Keratinocyte (primary cell): ENCODE measurements around the gene GSTO2. TPM values are rescaled to one million over a fixed set of nuclear protein-coding genes. Genes with fewer than 3 reads are reported as not detected.

Experiments
- DNase-seq: peaks from one replicate; pipeline ENCODE4 v3.0.0-alpha.2; 2011; ENCODE audit warnings: low read depth, missing footprints, low spot score
- FAIRE-seq: peaks from 2 replicates; lab custom pipeline; 2011; peaks lifted over from hg19 to GRCh38; lab: Jason Lieb, UNC
- H2AFZ ChIP-seq: 2 replicates; pipeline ENCODE4 v1.6.0; 2012; ENCODE audit warnings: low read length, control low read depth, inconsistent platforms; ENCODE audit not compliant: control insufficient read depth
- H3K27ac ChIP-seq: 2 replicates; pipeline ENCODE4 v1.5.1; 2011; ENCODE audit warnings: low read length; ENCODE audit not compliant: control insufficient read depth, insufficient read depth
- H3K27me3 ChIP-seq: 3 replicates; pipeline ENCODE4 v1.6.0; 2011; ENCODE audit warnings: low read length; ENCODE audit not compliant: control insufficient read depth, insufficient read depth; ENCODE audit errors: extremely low read depth
- H3K36me3 ChIP-seq, 2 experiments: 2 replicates in 1 of 2; 3 replicates in 1 of 2; pipeline ENCODE4 v1.5.1; 2011; ENCODE audit warnings: low read length in 2 of 2, mild to moderate bottlenecking in 1 of 2; ENCODE audit not compliant: control insufficient read depth in 2 of 2, insufficient read depth in 2 of 2; ENCODE audit errors: extremely low read depth in 1 of 2
- H3K4me1 ChIP-seq: 3 replicates; pipeline ENCODE4 v1.5.1; 2011; ENCODE audit warnings: low read length; ENCODE audit not compliant: control insufficient read depth, insufficient read depth; ENCODE audit errors: extremely low read depth
- H3K4me2 ChIP-seq: 3 replicates; pipeline ENCODE4 v1.6.0; 2011; ENCODE audit warnings: low read depth, low read length; ENCODE audit not compliant: control insufficient read depth, insufficient read depth; ENCODE audit errors: extremely low read depth
- H3K4me3 ChIP-seq, 3 experiments: fragments of 200-600 bp in 1 of 3; sonication (generic) in 1 of 3; 2 replicates in 2 of 3; 3 replicates in 1 of 3; pipeline ENCODE4 v1.5.1; 2011 to 2016; ENCODE audit warnings: low read length in 3 of 3, mild to moderate bottlenecking in 3 of 3, control low read depth in 2 of 3, inconsistent platforms in 1 of 3, low read depth in 1 of 3, mixed read lengths in 1 of 3, mixed run types in 1 of 3, moderate library complexity in 1 of 3; ENCODE audit not compliant: control insufficient read depth in 2 of 3, insufficient read depth in 2 of 3; ENCODE audit errors: extremely low read depth in 1 of 3
- H3K79me2 ChIP-seq: 2 replicates; pipeline ENCODE4 v1.6.0; 2012; ENCODE audit warnings: low read length; ENCODE audit not compliant: control insufficient read depth, insufficient read depth
- H3K9ac ChIP-seq: 3 replicates; pipeline ENCODE4 v1.6.0; 2011; ENCODE audit warnings: low read length; ENCODE audit not compliant: control insufficient read depth, insufficient read depth; ENCODE audit errors: extremely low read depth
- H3K9me1 ChIP-seq: 3 replicates; pipeline ENCODE4 v1.6.0; 2011; ENCODE audit warnings: low read length; ENCODE audit not compliant: control insufficient read depth, insufficient read depth; ENCODE audit errors: extremely low read depth
- H3K9me3 ChIP-seq: 2 replicates; pipeline ENCODE4 v1.5.1; 2012; ENCODE audit warnings: low read depth, low read length; ENCODE audit not compliant: control insufficient read depth
- H4K20me1 ChIP-seq: 3 replicates; pipeline ENCODE4 v1.6.0; 2011; ENCODE audit warnings: low read length; ENCODE audit not compliant: control insufficient read depth, insufficient read depth; ENCODE audit errors: extremely low read depth
- CTCF ChIP-seq, 3 experiments: IDR thresholded peaks in 1 of 3; conservative IDR thresholded peaks in 1 of 3; optimal IDR thresholded peaks in 1 of 3; 2 replicates in 2 of 3; 3 replicates in 1 of 3; pipeline versions ENCODE3 to v1.5.1; 2011; ENCODE audit warnings: low read length in 3 of 3, mild to moderate bottlenecking in 3 of 3, moderate library complexity in 2 of 3, control low read depth in 1 of 3, inconsistent platforms in 1 of 3; ENCODE audit not compliant: insufficient read depth in 2 of 3; ENCODE audit errors: extremely low read depth in 1 of 3
- EZH2 ChIP-seq: IDR thresholded peaks from one replicate; pipeline ENCODE4 v1.6.1; 2012; ENCODE audit warnings: inconsistent platforms, mild to moderate bottlenecking, low read length, moderate library complexity
- dilution Hi-C: fragments of 300-500 bp; cut with MboI; formaldehyde crosslinking; loops from one replicate; pipeline ENCODE4 v1.7.0; 2020; ENCODE audit warnings: low sequenced_read_pairs; ENCODE audit not compliant: extremely low pct_ligation_motif_present
- polyA plus RNA-seq, 5 experiments: library from polyadenylated mRNA; depleted of rRNA in 3 of 5; stranded (reverse) in 3 of 5; stranded (forward) in 1 of 5; unstranded in 1 of 5; fragments of >200 nt; gene quantifications; 1 replicate in 1 of 5; 2 replicates in 3 of 5; 3 replicates in 1 of 5; pipeline versions ENCODE4 v1.2.1 to v1.2.3, GENCODE V29; 2011 to 2012; ENCODE audit warnings: missing spikeins in 2 of 5, low read depth in 1 of 5, low replicate concordance in 1 of 5

GSTO2 gene
- polyA plus RNA-seq, 1 donor (not counting 4 experiments of a cell fraction or from before 2014, with no cell fraction given) = 56.9 TPM

- H3K36me3 ChIP-seq = peaks cover 17 to 20% of the 10 kb centered on the region in 2 experiments
- no peak overlapping the region for H3K4me3 ChIP-seq
- TF ChIP-seq EZH2 (no peak), CTCF (optimal IDR thresholded peaks at IDR 0.05 in 1 of 3, IDR thresholded peaks at IDR 0.05 in 1 of 3, conservative IDR thresholded peaks at IDR 0.05 in 1 of 3; ENCODE audit: extremely low read depth in 1 of 3, insufficient read depth in 2 of 3, low read length in 3 of 3) (no peak)
- peaks cover 61% of the 10 kb centered on the region for H3K4me1 ChIP-seq
- dilution Hi-C loops = no loop called here
- H3K79me2 ChIP-seq = peaks cover 87% of the 10 kb centered on the region
- H3K9me1 ChIP-seq = peaks cover 3% of the 10 kb centered on the region
- H4K20me1 ChIP-seq = peaks cover 6% of the 10 kb centered on the region
- H2AFZ ChIP-seq = no peak overlapping the region
- DNase-seq = no peak
- peak; percentile 82 for FAIRE-seq
- no peaks in the 10 kb centered on the region for H3K27me3 ChIP-seq
- peak overlapping the region; percentile 8 for H3K27ac ChIP-seq
- no peak overlapping the region for H3K9ac ChIP-seq
- no peaks in the 10 kb centered on the region for H3K9me3 ChIP-seq
- peak overlapping the region; percentile 25 for H3K4me2 ChIP-seq
Measured at GRCh38 chr10:104317726-104318299, 48.8 kb downstream of the GSTO2 start.

- H3K9me1 ChIP-seq = peaks cover 3% of the 10 kb centered on the region
- H3K4me1 ChIP-seq = peaks cover 66% of the 10 kb centered on the region
- no peak overlapping the region for H3K9ac ChIP-seq
- H4K20me1 ChIP-seq = peaks cover 6% of the 10 kb centered on the region
- H3K27ac ChIP-seq = peak overlapping the region; percentile 79
- H3K27me3 ChIP-seq = no peaks in the 10 kb centered on the region
- H3K4me3 ChIP-seq = no peak overlapping the region
- DNase-seq (no peak), FAIRE-seq (peak; percentile 59)
- H3K36me3 ChIP-seq = peaks cover 11 to 14% of the 10 kb centered on the region in 2 experiments
- TF ChIP-seq CTCF (optimal IDR thresholded peaks at IDR 0.05 in 1 of 3, IDR thresholded peaks at IDR 0.05 in 1 of 3, conservative IDR thresholded peaks at IDR 0.05 in 1 of 3; ENCODE audit: extremely low read depth in 1 of 3, insufficient read depth in 2 of 3, low read length in 3 of 3) = no peak
- TF ChIP-seq EZH2 = no peak
- H3K79me2 ChIP-seq = peaks cover 82% of the 10 kb centered on the region
- H3K4me2 ChIP-seq = no peak overlapping the region
- H2AFZ ChIP-seq = no peak overlapping the region
- dilution Hi-C loops = no loop called here
- no peaks in the 10 kb centered on the region for H3K9me3 ChIP-seq
Measured at GRCh38 chr10:104318326-104318725, 49.3 kb downstream of the GSTO2 start.
